Activated CD4-positive, alpha-beta T cell treated with anti-CD3 and anti-CD28 coated beads for 48 hours (primary cell): ENCODE measurements around the gene SLC25A25.
"Not testable (repeated sequence)": the region's sequence is repeated elsewhere in the genome, so short reads cannot be mapped to it uniquely, and the experiment has no call there.

Source experiments
- DNase-seq: peaks from one replicate; pipeline ENCODE4 v3.0.0-alpha.2; 2020

SLC25A25 gene

GRCh38 chr9:128053560-128053959, 14.5 kb upstream of the SLC25A25 start:
- DNase-seq = no peak

DNA sequence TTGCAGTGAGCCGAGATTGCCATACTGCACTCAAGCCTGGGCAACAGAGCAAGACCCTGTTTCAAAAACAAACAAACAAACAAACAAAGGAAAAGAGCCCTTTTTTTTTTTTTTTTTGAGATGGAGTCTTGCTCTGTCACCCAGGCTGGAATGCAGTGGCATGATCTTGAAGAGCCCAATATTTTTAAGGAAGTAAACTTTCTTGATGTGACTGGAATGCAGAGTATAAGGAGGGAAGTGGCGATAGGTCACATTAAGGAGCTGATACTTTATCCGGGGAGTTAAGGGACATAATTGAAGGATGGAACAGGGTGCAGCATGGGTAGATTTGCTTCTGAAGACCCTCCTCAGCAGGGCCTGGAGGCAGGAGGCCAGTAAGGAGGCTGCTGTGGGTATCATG, 13.9 kb upstream of the SLC25A25 start:
- no peak for DNase-seq

DNA sequence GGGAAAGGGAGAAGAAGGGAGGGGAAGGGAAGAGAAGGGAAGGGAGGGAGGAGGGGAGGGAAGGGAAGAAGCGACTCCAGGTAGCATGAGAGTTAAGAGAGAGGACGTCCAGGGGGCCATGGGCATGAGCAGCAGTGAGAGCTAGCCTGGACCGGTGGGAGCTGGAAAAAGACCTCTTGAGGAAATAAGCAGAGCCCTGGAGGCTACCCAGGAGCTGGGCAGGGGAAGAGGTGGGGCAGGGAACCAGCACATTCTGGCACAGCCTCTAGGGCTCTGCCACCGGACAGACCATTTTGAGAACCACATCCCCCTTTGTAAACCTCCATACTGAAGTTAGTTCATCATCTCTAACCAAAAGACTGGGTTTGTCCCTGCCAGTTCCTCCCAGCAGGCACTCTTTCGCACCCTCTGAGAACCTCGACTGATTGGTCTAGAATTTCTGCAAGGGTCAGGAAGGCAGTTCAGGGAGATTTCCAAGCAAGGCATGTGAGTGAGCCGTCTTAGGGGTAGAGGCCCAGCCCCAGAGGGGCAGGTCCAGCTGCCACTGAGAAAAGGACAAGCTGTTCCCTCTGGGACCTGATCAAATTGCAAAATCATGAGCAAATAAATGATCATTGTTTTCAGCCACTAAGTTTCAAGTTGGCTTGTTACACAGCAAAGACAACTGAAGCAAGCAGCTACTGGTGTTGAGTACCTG, 12.5 kb upstream of the SLC25A25 start:
- DNase-seq = no peak

DNA sequence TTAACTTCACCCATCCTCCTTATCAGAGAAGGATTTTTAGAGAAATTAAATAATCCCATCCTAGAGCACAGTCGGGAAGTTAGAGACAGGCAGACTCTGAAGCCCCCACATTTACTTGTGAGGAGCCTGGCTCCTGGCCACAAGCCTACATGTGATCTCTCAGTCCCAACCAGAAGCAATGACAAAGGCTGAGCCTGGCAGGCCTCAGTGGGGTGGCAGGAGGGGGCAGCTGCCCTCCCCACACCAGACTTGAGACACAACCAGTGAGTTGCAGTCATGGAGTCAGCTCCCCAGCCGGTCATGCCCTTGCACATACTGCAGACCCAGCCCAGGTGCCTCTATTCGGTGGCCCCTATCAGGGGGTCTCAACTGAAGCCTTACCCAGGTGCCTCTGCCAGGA, 11.9 kb upstream of the SLC25A25 start:
- no peak for DNase-seq

DNA sequence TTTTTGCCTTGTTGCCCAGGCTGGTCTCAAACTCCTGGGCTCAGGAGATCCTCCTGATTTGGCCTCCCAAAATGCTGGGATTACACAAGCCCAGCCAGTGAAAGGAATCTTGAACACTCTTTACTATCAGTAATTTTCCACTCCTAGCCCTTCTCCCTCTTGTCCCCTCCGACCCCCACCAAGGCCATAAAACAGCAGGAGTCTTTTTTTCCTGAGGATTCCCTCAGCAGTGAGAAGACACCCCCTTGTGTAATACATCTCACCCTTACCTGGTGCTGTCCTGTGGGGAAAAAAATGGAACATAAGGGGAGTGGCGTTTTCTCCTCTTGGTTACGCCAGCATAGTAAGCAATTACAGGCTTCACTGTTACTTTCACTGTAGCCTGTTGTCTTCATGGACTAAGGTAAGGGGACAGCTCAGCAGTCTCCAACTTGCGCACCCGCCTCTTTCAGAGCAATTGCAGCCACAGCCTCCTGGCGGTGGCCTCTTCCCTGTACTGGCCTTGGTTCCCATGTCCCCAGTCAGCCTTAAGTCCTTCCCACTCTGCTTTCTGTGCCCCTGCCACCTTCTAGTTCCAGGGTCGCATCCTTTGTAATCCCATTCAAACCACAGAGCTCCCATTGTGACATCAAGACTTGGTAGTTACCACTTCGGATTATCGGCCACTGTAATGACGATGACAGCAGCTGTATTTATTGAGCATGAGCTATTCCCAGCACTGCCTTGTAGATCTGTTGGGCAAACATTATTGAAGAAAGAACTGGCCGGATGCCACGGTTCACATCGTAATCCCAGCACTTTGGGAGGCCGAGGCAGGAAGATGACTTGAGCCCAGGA, 10.9 kb upstream of the SLC25A25 start:
- no peak for DNase-seq

DNA sequence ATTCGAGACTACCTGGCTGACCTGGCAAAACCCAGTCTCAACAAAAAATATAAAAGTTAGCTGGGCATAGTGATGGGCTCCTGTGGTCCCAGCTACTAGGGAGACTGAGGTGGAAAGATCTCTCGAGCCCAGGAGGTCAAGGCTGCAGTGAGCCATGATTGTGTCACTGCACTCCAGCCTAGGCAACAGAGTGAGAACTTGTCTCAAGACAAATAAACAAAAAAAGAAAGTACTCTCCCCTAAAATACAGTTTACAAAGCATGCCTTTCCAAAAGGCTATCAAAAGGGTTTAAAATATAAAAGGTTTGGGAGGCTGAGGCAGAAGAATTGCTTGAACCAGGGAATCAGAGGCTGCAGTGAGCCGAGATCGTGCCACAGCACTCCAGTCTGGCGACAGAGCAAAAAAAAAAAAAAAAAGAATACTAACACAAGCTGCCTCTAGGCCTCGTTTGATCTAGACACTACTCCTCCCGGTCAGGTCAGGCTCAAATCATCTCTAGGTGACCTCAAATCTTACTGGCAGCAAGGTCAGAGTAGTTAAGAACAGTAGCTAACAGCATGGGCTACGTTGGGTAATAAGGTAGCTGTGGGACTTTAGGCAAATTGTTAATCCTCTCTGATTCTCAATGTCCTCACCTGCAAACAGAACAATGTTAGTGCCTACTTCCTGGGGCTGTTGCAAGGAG, 10.2 kb upstream of the SLC25A25 start:
- DNase-seq = no peak

- DNase-seq = no peak
Measured at GRCh38 chr9:128059365-128059983, 8.6 kb upstream of the SLC25A25 start.

DNA sequence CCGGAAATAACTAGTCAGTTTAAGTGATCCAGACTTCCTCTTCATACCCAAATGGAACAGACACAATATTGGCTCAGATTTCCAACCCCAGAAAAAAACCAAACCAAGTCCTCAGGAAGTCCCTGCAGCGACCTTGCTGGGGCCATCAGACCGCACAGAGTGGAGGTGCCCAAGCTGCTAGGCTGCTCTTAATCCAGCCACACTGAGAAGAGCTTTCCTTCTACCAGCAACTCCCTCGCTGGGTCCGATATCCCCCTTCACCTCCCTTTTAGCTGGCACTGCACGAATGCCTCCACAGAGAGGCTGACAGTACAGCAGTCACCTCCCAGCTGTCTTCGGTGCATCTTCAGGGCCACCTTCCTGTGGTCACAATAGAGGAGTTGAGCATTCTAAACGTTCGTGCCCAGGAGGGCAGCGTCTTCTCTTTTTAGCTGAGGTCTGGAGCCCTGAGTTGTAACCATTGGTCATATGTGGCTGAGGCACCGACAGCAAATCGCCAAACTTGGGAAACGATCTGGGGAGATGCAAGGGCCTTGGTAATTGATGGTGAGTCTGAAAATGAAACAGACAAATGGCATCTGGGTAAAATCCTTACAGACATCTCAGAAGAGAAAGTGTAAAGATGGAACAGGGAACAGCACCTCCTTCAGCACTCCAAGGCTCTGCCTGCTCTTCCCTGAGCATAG, 6.6 kb upstream of the SLC25A25 start:
- peak; percentile 18 for DNase-seq

GRCh38 chr9:128062279-128062678, 5.8 kb upstream of the SLC25A25 start:
- no peak for DNase-seq

DNA sequence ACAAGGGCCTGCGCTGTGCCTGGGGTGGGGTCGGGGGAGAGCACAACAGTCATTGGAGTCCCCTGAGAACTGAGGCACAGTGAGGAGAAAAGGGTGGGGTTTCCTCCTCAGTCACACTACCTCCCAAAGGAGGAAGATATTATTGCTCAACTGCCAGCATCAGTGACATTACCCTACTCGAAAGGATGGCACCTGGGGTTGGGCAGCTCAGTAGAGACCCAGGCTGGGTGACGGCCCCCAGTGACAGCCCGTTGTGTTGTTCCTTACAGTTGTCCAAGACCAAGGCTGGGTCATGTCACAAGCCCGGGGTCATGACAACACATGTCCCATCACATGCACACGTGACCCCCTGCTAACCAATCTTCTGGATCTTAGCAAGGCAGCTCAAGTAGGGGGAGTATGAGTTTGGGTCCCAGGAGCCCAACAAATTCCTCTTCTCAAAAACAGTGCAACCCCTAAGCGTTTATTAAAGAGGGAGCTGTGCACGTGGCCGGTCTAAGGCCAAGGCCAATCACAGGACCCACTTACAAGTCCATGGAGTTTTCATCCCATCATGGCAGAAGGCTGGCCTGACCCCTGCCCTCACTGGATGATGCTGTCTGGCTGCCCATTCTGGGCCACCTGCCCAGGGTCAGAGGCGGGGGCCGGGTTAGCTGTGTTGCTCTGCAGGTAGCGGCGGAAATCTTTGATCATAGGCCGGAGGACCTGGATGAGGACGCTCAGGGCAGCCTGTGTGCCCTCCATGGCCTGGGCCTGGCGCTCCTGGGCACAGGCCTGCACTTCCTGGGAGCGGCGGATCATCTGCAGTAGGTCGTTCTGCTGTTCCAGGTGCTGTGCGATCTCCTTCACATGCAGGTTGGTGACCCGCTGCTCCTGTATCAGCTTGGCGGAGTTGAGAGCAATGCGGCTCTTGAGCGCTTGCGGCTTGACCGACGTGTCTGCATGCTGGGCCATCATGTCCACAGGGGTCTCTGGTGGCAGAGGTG, 4.9 kb upstream of the SLC25A25 start:
- DNase-seq = no peak

GRCh38 chr9:128065907-128066712, 1.9 kb upstream of the SLC25A25 start:
- no peak for DNase-seq

- DNase-seq = peak; percentile 97
Measured at GRCh38 chr9:128066713-128067644, 1.1 kb upstream of the SLC25A25 start, which contains the start of gene NAIF1. TSS of gene NAIF1 (minus strand) at chr9:128067320. CDS start at chr9:128067101, 219 bp downstream.

- peak; percentile 54 for DNase-seq
Measured at GRCh38 chr9:128068386-128069205, 564 bp downstream of the SLC25A25 start.

- DNase-seq = no peak
Measured at GRCh38 chr9:128070874-128071273, 2.8 kb downstream of the SLC25A25 start.

DNA sequence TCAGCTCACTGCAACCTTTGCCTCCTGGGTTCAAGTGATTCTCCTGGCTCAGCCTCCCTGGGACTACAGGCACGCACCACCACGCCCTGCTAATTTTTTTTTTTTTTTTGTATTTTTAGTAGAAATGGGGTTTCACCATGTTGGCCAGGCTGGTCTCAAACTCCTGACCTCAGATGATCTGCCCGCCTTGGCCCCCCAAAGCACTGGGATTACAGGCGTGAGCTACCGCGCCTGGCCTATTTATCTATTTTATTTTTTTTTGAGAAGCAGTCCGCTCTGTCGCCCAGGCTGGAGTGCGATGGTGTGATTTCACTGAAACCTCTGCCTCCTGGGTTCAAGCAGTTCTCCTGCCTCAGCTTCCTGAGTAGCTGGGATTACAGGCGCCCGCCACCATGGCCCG, 3.4 kb downstream of the SLC25A25 start:
- DNase-seq = not testable (repeated sequence)

DNA sequence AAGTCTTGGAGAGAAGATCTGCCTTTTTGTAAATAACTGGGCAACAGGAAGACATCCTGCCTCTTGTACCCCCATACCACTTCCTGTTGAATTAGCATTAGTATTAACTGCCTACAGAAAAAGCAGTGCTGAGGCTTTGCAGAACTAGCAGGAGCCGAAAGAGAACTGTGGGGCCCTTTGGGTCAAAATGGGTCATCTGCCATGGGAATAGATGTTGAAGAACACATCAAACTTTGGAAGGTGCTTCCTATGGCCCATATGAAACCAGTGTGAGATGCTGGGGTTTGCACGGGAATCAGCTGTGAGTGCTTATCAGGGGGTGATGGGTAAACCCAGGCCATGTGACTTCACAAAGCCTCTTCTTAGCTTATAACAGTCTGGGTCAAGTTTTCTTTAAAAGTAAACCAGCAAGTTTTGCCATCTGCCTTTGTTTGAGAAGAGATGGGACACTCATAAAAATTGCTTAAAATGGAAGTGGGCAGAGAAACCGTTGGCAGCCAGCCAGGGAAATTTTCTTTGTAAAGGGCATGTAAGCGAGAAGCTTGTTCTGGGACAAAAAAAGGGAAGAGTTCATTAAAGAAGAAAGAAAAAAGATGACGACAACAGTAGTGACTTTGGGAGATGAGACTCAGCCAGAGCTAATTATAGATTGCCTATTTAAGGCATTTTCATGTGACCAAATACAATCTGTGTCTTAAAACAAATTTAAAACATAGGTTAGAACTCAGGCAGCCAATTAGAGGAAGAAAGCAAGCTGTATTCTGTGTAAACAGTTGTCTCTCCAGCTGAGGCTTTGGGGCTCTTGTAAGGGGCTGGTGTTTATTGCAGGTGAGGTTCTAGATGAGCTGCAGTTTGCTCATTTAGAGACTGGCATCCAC, 4.4 kb downstream of the SLC25A25 start:
- DNase-seq = peak; percentile 68

DNA sequence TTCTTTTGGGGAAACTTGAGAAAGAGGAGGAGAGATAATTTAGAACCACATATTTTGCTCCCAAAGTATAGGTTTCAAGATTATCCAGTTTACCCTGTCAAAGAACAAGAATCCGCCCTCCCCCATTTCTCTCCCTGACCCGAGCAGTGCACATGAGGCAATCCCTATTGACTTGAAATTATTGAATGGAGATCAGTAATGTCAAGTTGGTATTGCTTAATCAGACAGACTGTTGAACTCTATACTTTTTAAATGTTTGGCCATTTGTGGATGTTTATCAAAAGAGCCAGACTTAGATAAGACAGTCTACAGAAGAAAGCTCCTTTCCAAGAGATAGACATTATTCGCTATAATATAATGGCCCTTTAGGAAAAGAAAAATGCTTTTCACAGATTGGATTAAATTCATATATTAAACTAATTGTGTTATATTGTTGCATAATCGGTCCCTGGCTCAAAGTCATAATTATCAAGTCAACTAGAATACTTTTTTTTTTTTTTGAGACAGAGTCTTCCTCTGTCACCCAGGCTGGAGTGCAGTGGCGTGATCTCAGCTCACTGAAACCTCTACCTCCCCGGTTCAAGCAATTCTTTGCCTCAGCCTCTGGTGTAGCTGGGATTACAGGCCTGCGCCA, 5.3 kb downstream of the SLC25A25 start:
- DNase-seq = no peak
